ENCODE results near the gene CLMN. TPM values are rescaled to one million over a fixed set of nuclear protein-coding genes. Genes with fewer than 3 reads are reported as not detected.

Gene CLMN
- total RNA-seq, 2 donors from 2014 or later = 24.6 to 39.3 TPM

DNA sequence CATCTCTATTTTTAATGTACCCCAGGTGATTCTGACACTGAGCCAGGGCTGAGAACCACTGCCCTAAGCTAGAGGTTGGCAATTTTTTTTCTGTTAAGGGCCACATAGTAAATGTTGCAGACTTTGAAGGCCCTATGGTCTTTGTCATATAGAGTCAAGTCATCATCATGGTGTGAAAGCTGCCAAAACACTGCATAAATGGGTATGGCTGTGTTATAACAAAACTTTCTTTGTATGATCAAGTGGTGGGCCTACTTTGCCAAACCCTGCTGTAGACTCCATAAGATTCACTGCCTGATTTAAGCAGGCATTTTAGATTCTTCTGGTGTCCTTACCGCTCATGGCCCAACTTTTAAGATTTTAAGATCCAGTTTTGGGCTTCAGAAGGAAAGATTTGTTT lies 76.8 kb downstream of the CLMN start:
- Histone ChIP-seq H3K4me3 (no peak overlapping the region), H3K27me3 (replicated peaks; ENCODE audit: insufficient read depth) (no peaks in the 10 kb centered on the region), H3K27ac (no peak overlapping the region), H3K9me3 (no peaks in the 10 kb centered on the region), H3K36me3 (no peaks in the 10 kb centered on the region), H3K4me1 (replicated peaks) (no peaks in the 10 kb centered on the region)
- WGBS = 86% methylated on average over 1 of the region's 1 CpG
- no peak for DNase-seq (ENCODE audit: low spot score)
- intact Hi-C loops (cut with DNase I) = no loop called here
- TF ChIP-seq, protein P1, sequence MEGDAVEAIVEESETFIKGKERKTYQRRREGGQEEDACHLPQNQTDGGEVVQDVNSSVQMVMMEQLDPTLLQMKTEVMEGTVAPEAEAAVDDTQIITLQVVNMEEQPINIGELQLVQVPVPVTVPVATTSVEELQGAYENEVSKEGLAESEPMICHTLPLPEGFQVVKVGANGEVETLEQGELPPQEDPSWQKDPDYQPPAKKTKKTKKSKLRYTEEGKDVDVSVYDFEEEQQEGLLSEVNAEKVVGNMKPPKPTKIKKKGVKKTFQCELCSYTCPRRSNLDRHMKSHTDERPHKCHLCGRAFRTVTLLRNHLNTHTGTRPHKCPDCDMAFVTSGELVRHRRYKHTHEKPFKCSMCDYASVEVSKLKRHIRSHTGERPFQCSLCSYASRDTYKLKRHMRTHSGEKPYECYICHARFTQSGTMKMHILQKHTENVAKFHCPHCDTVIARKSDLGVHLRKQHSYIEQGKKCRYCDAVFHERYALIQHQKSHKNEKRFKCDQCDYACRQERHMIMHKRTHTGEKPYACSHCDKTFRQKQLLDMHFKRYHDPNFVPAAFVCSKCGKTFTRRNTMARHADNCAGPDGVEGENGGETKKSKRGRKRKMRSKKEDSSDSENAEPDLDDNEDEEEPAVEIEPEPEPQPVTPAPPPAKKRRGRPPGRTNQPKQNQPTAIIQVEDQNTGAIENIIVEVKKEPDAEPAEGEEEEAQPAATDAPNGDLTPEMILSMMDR (IDR thresholded peaks at IDR 0.05) = no peak
- TF ChIP-seq POLR2A (IDR thresholded peaks at IDR 0.05) (no peak), POLR2AphosphoS5 (IDR thresholded peaks at IDR 0.05) (no peak)

- H3K27ac ChIP-seq = no peak overlapping the region
- no peak for DNase-seq (ENCODE audit: low spot score)
- H3K9me3 ChIP-seq = no peaks in the 10 kb centered on the region
- 76% methylated on average over 6 of the region's 6 CpGs for WGBS
- H3K4me1 ChIP-seq (replicated peaks) = no peaks in the 10 kb centered on the region
- TF ChIP-seq, protein P1 (IDR thresholded peaks at IDR 0.05) = no peak
- TF ChIP-seq POLR2A (IDR thresholded peaks at IDR 0.05) (no peak), POLR2AphosphoS5 (IDR thresholded peaks at IDR 0.05) (no peak)
- no peaks in the 10 kb centered on the region for H3K27me3 ChIP-seq (replicated peaks; ENCODE audit: insufficient read depth)
- H3K4me3 ChIP-seq = no peak overlapping the region
- intact Hi-C loops (cut with DNase I) = no loop called here
- no peaks in the 10 kb centered on the region for H3K36me3 ChIP-seq
Observed at GRCh38 chr14:95240859-95241813, 78.6 kb downstream of the CLMN start.

DNA sequence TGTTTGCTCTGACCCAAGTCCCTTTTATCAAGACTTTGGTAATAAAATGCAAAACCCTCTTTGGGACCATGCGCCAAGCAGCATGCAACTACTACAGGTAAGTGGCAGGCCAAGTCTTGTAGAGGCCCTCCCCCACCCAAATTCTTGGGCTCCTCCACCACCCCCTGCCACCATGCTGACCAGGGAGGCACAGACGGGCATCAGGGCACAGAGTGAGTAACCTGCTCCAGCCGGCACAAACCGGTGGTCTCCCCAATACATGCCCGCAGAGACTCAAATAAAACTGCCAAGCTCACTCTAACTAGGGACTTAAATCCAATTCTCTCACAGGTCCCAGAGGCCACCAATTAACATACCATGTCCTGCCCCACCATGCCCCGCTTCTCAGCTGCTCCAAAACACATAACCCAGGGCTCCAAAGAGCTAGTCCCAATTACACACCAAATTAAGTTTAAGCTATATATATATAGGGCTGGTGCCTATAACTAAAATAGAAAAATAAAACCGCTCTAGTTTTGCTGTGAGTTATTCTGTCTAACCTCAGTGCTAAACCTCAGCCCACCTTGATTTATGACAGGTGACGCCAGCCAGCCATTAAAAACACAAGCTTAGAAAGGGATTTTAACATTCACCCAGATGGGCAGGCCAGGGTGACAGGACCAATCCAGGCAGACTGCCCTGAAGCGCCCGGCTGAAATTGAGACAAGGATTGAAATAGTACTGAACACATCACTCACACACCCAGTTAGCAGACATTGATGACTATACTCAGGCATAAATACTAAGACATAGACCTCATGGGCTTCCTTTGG lies 81.0 kb downstream of the CLMN start:
- no peaks in the 10 kb centered on the region for H3K27me3 ChIP-seq (replicated peaks; ENCODE audit: insufficient read depth)
- DNase-seq (ENCODE audit: low spot score) = no peak
- H3K36me3 ChIP-seq = no peaks in the 10 kb centered on the region
- 97% methylated on average over 10 of the region's 10 CpGs for WGBS
- H3K9me3 ChIP-seq = no peaks in the 10 kb centered on the region
- peaks cover 5% of the 10 kb centered on the region for H3K4me1 ChIP-seq (replicated peaks)
- intact Hi-C loops (cut with DNase I) = no loop called here
- H3K4me3 ChIP-seq = no peak overlapping the region
- H3K27ac ChIP-seq = no peak overlapping the region
- TF ChIP-seq, protein P1 (IDR thresholded peaks at IDR 0.05) = no peak
- TF ChIP-seq POLR2A (IDR thresholded peaks at IDR 0.05) (no peak), POLR2AphosphoS5 (IDR thresholded peaks at IDR 0.05) (no peak)

DNA sequence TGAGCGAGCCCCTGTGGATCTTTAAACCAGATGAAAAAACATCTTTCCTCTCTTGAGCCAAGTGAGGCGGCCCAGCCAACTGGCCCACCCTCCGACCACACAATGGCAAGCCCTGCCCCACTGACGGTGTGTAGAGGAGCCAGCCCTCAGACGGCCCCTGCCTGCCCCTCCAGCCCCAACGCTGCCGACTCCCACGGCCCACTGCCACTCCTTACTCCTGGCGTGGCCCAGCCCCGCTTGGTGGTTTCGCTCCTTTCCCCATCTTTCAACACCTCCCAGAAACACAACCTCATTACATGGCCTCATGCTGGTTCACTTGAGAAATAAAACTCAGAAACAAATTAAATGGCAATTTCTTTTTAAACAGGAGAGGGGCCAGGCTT lies 81.8 kb downstream of the CLMN start:
- H3K27ac ChIP-seq = no peak overlapping the region
- H3K9me3 ChIP-seq = no peaks in the 10 kb centered on the region
- H3K4me3 ChIP-seq = no peak overlapping the region
- DNase-seq (ENCODE audit: low spot score) = no peak
- H3K36me3 ChIP-seq = no peaks in the 10 kb centered on the region
- intact Hi-C loops (cut with DNase I) = no loop called here
- WGBS = 39% methylated on average over 11 of the region's 11 CpGs
- H3K27me3 ChIP-seq (replicated peaks; ENCODE audit: insufficient read depth) = no peaks in the 10 kb centered on the region
- peaks cover 5% of the 10 kb centered on the region for H3K4me1 ChIP-seq (replicated peaks)
- TF ChIP-seq POLR2AphosphoS5 (IDR thresholded peaks at IDR 0.05) (no peak), POLR2A (IDR thresholded peaks at IDR 0.05) (no peak)
- TF ChIP-seq, protein P1 (IDR thresholded peaks at IDR 0.05) = no peak

Data from prostate gland (tissue), 2 donors.